ENCODE results near the gene RAB27A. TPM values are rescaled to one million over a fixed set of nuclear protein-coding genes. Genes with fewer than 3 reads are reported as not detected.

The RAB27A gene
- total and polyA plus RNA-seq, 2 of the 8 experiments (the other 6 are each of a cell fraction or from before 2014, with no cell fraction given): 2.3 to 6.5 TPM

DNA sequence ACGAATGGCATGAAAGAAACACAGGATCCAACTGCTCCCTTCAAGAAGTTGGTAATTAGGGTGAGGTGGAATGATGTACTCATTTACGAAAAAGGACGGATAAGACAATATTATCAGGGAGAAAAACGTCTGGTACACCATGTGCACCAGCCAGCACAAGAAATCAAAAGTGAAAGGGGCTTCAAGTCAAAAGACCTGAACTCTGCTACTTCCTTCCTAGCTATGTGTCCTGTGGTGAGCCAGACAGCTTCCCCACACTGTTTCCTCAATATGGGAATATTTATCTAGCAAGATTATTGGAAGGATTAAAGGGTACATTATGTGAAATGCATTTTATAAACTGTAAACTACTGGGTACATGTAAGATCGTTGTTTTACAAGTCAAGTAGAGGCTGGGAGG is 33.9 kb downstream of the RAB27A start:
- Histone ChIP-seq H3K23me2 (ENCODE audit: low read depth, low read length) (no peaks in the 10 kb centered on the region), H4K8ac (ENCODE audit: extremely low read depth, insufficient read depth, low read length) (no peak overlapping the region), H3K9ac (replicated peaks in 1 of 4; ENCODE audit: extremely low read depth in 1 of 4, low read depth in 3 of 4, low read length in 3 of 4) (no peak overlapping the region), H4K20me1 (replicated peaks in 1 of 2; ENCODE audit: control insufficient read depth in 1 of 2, insufficient read depth in 2 of 2, low read length in 2 of 2) (no peaks in the 10 kb centered on the region), H3K79me2 (ENCODE audit: control insufficient read depth in 1 of 2, insufficient read depth in 2 of 2, low read length in 2 of 2) (no peaks in the 10 kb centered on the region), H2AFZ (ENCODE audit: low read length) (no peak overlapping the region), H2BK15ac (ENCODE audit: low read length) (no peak overlapping the region), H3K27me3 (replicated peaks in 1 of 4; ENCODE audit: control insufficient read depth in 3 of 4, extremely low read depth in 1 of 4, insufficient read depth in 3 of 4, low read length in 3 of 4) (no peaks in the 10 kb centered on the region), H3K9me3 (ENCODE audit: insufficient read depth in 2 of 2, low read depth in 1 of 2, low read length in 1 of 2) (no peaks in the 10 kb centered on the region), H3K23ac (ENCODE audit: insufficient read length) (no peak overlapping the region), H4K91ac (replicated peaks; ENCODE audit: insufficient read length, low read length) (no peak overlapping the region), H3K79me1 (ENCODE audit: low read depth, low read length) (no peaks in the 10 kb centered on the region), H3K36me3 (ENCODE audit: control insufficient read depth in 2 of 4, insufficient read depth in 4 of 4, low read length in 3 of 4) (no peaks in the 10 kb centered on the region), H2BK5ac (ENCODE audit: low read depth, low read length) (no peak overlapping the region), H3K14ac (ENCODE audit: insufficient read length) (no peak overlapping the region), H3K56ac (replicated peaks; ENCODE audit: insufficient read length, low read depth, low read length) (no peak overlapping the region), H3K4me2 (ENCODE audit: insufficient read depth in 1 of 2, low read depth in 2 of 2, low read length in 2 of 2) (no peak overlapping the region), H3K4me3 (ENCODE audit: extremely low read depth in 1 of 4, insufficient read depth in 2 of 4, low read depth in 3 of 4, low read length in 4 of 4) (no peak overlapping the region), H3K27ac (ENCODE audit: low read depth, low read length) (no peak overlapping the region), H2AK5ac (ENCODE audit: low read depth, low read length) (no peak overlapping the region), H3K4me1 (replicated peaks in 1 of 4; ENCODE audit: control insufficient read depth in 3 of 4, insufficient read depth in 4 of 4, low read length in 3 of 4) (no peaks in the 10 kb centered on the region), H2BK120ac (replicated peaks; ENCODE audit: low read depth, low read length) (no peak overlapping the region), H4K5ac (ENCODE audit: insufficient read length, low read depth, low read length) (no peak overlapping the region), H3K4ac (replicated peaks; ENCODE audit: insufficient read length, low read depth, low read length) (no peak overlapping the region), H3K18ac (ENCODE audit: extremely low read depth, low read length) (no peak overlapping the region), H2BK12ac (ENCODE audit: low read depth, low read length) (no peak overlapping the region), H2BK20ac (ENCODE audit: low read length) (no peak overlapping the region)
- DNase-seq (ENCODE audit: low read depth in 1 of 2, low spot score in 2 of 2) (no peak), FAIRE-seq (no peak)
- CTCF ChIA-PET (ENCODE audit: partially characterized antibody): no interaction called here
- POLR2A ChIA-PET (ENCODE audit: partially characterized antibody): no interaction called here
- 86% methylated on average over 5 of the region's 5 CpGs; no CpG with 5 or more reads in 1 of the 2 experiments for WGBS, 2 experiments (ENCODE audit: extremely low coverage in 1 of 2, insufficient coverage in 1 of 2, insufficient read length in 1 of 2, insufficient replicate concordance in 2 of 2, low coverage in 1 of 2, low lambda C conversion rate in 2 of 2, missing lambda C conversion rate in 1 of 2)
- no peak for TF ChIP-seq CHD2 (IDR thresholded peaks at IDR 0.05; ENCODE audit: low read length)
- TF ChIP-seq CBX8 (IDR thresholded peaks at IDR 0.05; ENCODE audit: borderline replicate concordance, low read depth, low read length): no peak
- no peak for TF ChIP-seq EZH2 (IDR thresholded peaks at IDR 0.05; ENCODE audit: low read depth, low read length, severe bottlenecking)
- TF ChIP-seq SIN3A (conservative IDR thresholded peaks at IDR 0.05 in 1 of 2, IDR thresholded peaks at IDR 0.05 in 1 of 2; ENCODE audit: low read depth in 1 of 2, low read length in 2 of 2): no peak
- TF ChIP-seq MAX (IDR thresholded peaks at IDR 0.05): no peak
- no peak for TF ChIP-seq SIX5 (IDR thresholded peaks at IDR 0.05; ENCODE audit: low read depth, low read length)
- TF ChIP-seq TEAD4 (IDR thresholded peaks at IDR 0.05; ENCODE audit: low read depth, low read length): no peak
- no peak for TF ChIP-seq ASH2L (IDR thresholded peaks at IDR 0.05; ENCODE audit: low read length)
- no peak for TF ChIP-seq POU5F1 (IDR thresholded peaks at IDR 0.05; ENCODE audit: low read depth, low read length)
- TF ChIP-seq E2F6 (IDR thresholded peaks at IDR 0.05): no peak
- no peak for TF ChIP-seq KDM4A (IDR thresholded peaks at IDR 0.05; ENCODE audit: low read depth, low read length, severe bottlenecking)
- no peak for TF ChIP-seq SIRT6 (IDR thresholded peaks at IDR 0.05; ENCODE audit: low read length)
- TF ChIP-seq FOSL1 (IDR thresholded peaks at IDR 0.05; ENCODE audit: insufficient read depth, low read depth, low read length): no peak
- TF ChIP-seq MAFK (IDR thresholded peaks at IDR 0.05; ENCODE audit: low read depth, low read length): no peak
